VCaP (cell line): Measurements from ENCODE around the gene PIK3C2G.

Source experiments
- H3K27ac ChIP-seq: fragments of 450-650 bp; 2 replicates; pipeline ENCODE4 v1.5.1; 2017
- CTCF ChIP-seq: fragments of 450-650 bp; conservative IDR thresholded peaks from 2 replicates; pipeline ENCODE4 v1.5.1; 2017; ENCODE audit warnings: mild to moderate bottlenecking, moderate library complexity

PIK3C2G gene

GRCh38 chr12:18586581-18586980 lies 325.3 kb downstream of the PIK3C2G start:
- no peak overlapping the region for H3K27ac ChIP-seq
- no peak for TF ChIP-seq CTCF

- no peak overlapping the region for H3K27ac ChIP-seq
- TF ChIP-seq CTCF = no peak; the same call in 1 of the 2 replicates
These were observed 328.0 kb downstream of the PIK3C2G start for GRCh38 chr12:18589316-18589715.

DNA sequence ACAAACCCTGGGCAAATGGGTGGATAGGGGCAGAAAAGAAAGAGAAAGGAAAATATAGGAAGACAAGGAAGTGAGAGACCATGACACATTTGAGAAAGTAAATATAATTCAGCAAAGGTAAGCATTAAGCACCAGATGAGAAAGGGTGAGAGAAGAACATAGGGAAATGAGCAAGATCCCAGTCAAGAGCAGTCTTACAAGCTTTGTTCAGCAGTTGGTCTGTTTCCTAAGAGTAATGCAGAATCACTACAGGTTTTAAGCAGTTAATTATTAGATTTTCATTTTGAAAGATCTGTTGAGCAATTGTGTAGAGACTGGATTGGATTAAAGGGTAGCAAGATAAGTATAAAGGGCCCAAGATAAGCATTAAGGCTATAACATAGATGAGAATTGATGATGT lies 330.2 kb downstream of the PIK3C2G start:
- H3K27ac ChIP-seq = no peak overlapping the region
- no peak for TF ChIP-seq CTCF

DNA sequence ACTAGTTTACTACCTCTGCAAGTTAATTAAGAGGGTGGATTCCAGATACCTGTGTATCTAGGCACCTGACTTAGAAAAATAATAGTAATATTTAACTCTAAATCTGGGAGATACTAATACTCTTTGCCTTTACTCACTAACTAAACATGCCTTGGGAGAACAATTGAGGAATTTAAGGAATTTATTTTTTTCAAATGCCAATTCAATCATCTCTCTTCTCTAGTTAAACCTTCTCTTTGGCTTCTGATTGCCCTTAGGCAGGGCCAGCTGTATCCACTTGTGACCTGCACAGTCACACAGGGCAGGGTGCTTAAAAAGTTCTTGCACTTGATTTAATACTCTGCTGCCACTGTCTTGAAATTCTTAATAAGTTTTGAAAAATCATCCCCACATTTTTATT lies 334.1 kb downstream of the PIK3C2G start:
- H3K27ac ChIP-seq = no peak overlapping the region
- no peak for TF ChIP-seq CTCF

DNA sequence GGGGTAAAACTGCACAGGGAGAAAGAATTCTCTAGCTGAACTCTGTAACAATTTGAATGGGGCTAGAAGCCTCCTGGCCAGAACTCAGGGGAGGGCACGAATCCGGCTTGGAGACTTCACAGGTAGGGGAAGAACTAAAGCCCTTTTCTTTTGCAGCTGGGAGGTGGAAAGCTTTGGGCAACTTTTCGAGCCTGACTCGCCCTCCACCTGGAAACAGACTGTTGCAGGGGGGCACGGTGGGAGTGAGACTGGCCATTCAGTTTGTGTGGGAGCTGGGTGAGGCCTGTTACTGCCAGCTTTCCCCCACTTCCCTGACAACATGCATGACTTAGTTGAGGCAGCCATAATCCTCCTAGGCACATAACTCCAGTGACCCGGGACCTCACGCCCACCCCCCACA lies 340.6 kb downstream of the PIK3C2G start:
- no peak for TF ChIP-seq CTCF
- no peak overlapping the region for H3K27ac ChIP-seq

GRCh38 chr12:18612971-18613370 lies 351.7 kb downstream of the PIK3C2G start:
- H3K27ac ChIP-seq = no peak overlapping the region
- no peak for TF ChIP-seq CTCF

- H3K27ac ChIP-seq = no peak overlapping the region
- TF ChIP-seq CTCF = no peak
These were observed 359.7 kb downstream of the PIK3C2G start for GRCh38 chr12:18620986-18621385.

DNA sequence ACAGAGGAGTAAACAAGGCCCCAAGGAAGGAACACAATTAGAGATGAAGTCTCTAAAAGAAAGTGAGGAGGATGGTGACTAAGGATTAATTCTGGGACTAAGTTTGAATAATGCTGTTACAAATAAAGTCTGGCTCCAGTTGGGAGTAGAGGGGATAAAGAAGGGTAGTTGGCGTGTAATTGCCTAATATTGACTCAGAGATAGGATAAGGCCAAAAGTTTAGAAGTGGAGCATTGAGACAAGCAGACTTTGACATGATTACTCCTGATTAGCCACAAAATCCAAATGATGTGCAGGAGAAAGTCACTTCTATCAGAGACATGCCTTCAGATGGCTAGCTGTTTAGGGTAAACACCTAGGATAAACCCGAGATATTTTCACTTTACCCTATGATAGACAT lies 368.1 kb downstream of the PIK3C2G start:
- TF ChIP-seq CTCF = no peak

More for the DNA sequence above, 368.1 kb downstream of the PIK3C2G start:
- no peak overlapping the region for H3K27ac ChIP-seq
